Osteoblast (primary cell): ENCODE measurements around the gene DDIT3. TPM values are rescaled to one million over a fixed set of nuclear protein-coding genes. Genes with fewer than 3 reads are reported as not detected.

Source experiments
- DNase-seq: peaks from one replicate; pipeline ENCODE4 v3.0.0; 2011; ENCODE audit warnings: low spot score, mixed read lengths; ENCODE audit not compliant: insufficient read length; ENCODE audit errors: missing footprints
- H2AFZ ChIP-seq: 2 replicates; pipeline ENCODE4 v1.6.0; 2011; ENCODE audit warnings: mild to moderate bottlenecking, low read length
- H3K27ac ChIP-seq: 2 replicates; pipeline ENCODE4 v1.5.1; 2011; ENCODE audit warnings: mild to moderate bottlenecking, low read depth, low read length, moderate library complexity
- H3K27me3 ChIP-seq: 2 replicates; pipeline ENCODE4 v1.6.0; 2012; ENCODE audit warnings: mild to moderate bottlenecking, control low read depth, inconsistent platforms, low read length, moderate library complexity; ENCODE audit not compliant: insufficient read depth
- H3K36me3 ChIP-seq: 2 replicates; pipeline ENCODE4 v1.5.1; 2011; ENCODE audit warnings: mild to moderate bottlenecking, low read length, control low read depth, moderate library complexity; ENCODE audit not compliant: insufficient read depth
- H3K4me1 ChIP-seq: 2 replicates; pipeline ENCODE4 v1.5.1; 2011; ENCODE audit warnings: mild to moderate bottlenecking, low read length, control low read depth, moderate library complexity; ENCODE audit not compliant: insufficient read depth
- H3K4me2 ChIP-seq: 2 replicates; pipeline ENCODE4 v1.6.0; 2011; ENCODE audit warnings: mild to moderate bottlenecking, low read length; ENCODE audit not compliant: insufficient read depth
- H3K4me3 ChIP-seq: fragments of 200-600 bp; sonication (generic); 3 replicates; pipeline ENCODE4 v1.5.1; 2012; ENCODE audit warnings: mild to moderate bottlenecking, low read length, inconsistent platforms; ENCODE audit not compliant: insufficient read depth
- H3K79me2 ChIP-seq: 2 replicates; pipeline ENCODE4 v1.6.0; 2012; ENCODE audit warnings: mild to moderate bottlenecking, low read length, control low read depth, inconsistent platforms; ENCODE audit not compliant: insufficient read depth
- H3K9me3 ChIP-seq: 2 replicates; pipeline ENCODE4 v1.5.1; 2011; ENCODE audit warnings: low read depth, low read length, control low read depth
- H4K20me1 ChIP-seq: 2 replicates; pipeline ENCODE4 v1.6.0; 2012; ENCODE audit warnings: mild to moderate bottlenecking, low read length, control low read depth; ENCODE audit not compliant: insufficient read depth
- CTCF ChIP-seq: IDR thresholded peaks from 2 replicates; pipeline ENCODE4 v1.5.1; 2011; ENCODE audit warnings: mild to moderate bottlenecking, low read depth, low read length, moderate library complexity; ENCODE audit errors: extremely low read depth
- total RNA-seq: library from RNA; depleted of rRNA; stranded (reverse); fragments of >200 nt; gene quantifications from 2 replicates; pipeline ENCODE4 v1.2.3, GENCODE V29; 2012

DDIT3 gene
- total RNA-seq, 1 donor: 136 TPM

GRCh38 chr12:57479043-57479375 lies 41.3 kb downstream of the DDIT3 start:
- Histone ChIP-seq H2AFZ (no peak overlapping the region), H3K79me2 (no peaks in the 10 kb centered on the region), H3K36me3 (no peaks in the 10 kb centered on the region), H3K27me3 (peaks cover 68% of the 10 kb centered on the region), H3K4me2 (no peak overlapping the region), H3K9me3 (no peaks in the 10 kb centered on the region), H4K20me1 (no peaks in the 10 kb centered on the region), H3K4me1 (no peaks in the 10 kb centered on the region), H3K27ac (no peak overlapping the region), H3K4me3 (no peak overlapping the region)
- no peak for TF ChIP-seq CTCF
- peak; percentile 59 for DNase-seq

- no peak for TF ChIP-seq CTCF
- Histone ChIP-seq H4K20me1 (no peaks in the 10 kb centered on the region), H3K79me2 (no peaks in the 10 kb centered on the region), H3K36me3 (no peaks in the 10 kb centered on the region), H3K27me3 (peaks cover 76% of the 10 kb centered on the region), H3K4me2 (no peak overlapping the region), H3K9me3 (no peaks in the 10 kb centered on the region), H3K4me1 (no peaks in the 10 kb centered on the region), H3K27ac (no peak overlapping the region), H2AFZ (no peak overlapping the region), H3K4me3 (no peak overlapping the region)
- DNase-seq: peak; percentile 88
These were observed 42.3 kb downstream of the DDIT3 start for GRCh38 chr12:57477710-57478681.

- Histone ChIP-seq H3K4me1 (no peaks in the 10 kb centered on the region), H3K79me2 (no peaks in the 10 kb centered on the region), H3K27me3 (peaks cover 85% of the 10 kb centered on the region), H4K20me1 (no peaks in the 10 kb centered on the region), H2AFZ (no peak overlapping the region), H3K4me3 (no peak overlapping the region), H3K4me2 (no peak overlapping the region), H3K36me3 (no peaks in the 10 kb centered on the region), H3K27ac (no peak overlapping the region), H3K9me3 (no peaks in the 10 kb centered on the region)
- DNase-seq: no peak
- TF ChIP-seq CTCF: no peak
These were observed 43.2 kb downstream of the DDIT3 start for GRCh38 chr12:57476993-57477709.
